Hepatocyte (in vitro differentiated cells): ENCODE measurements around the gene DCAF8L1. TPM values are rescaled to one million over a fixed set of nuclear protein-coding genes. Genes with fewer than 3 reads are reported as not detected.

Source experiments
- DNase-seq: peaks from one replicate; pipeline ENCODE4 v3.0.0-alpha.2; 2016; ENCODE audit warnings: low spot score
- H2AFZ ChIP-seq: fragments of 200-600 bp; sonication (generic); 2 replicates; pipeline ENCODE4 v1.6.0; 2016; ENCODE audit warnings: antibody characterized with exemption, mild to moderate bottlenecking
- H3K27ac ChIP-seq: fragments of 200-600 bp; sonication (generic); 2 replicates; pipeline ENCODE4 v1.5.1; 2016; ENCODE audit warnings: mild to moderate bottlenecking
- H3K27me3 ChIP-seq: fragments of 200-600 bp; sonication (generic); 2 replicates; pipeline ENCODE4 v1.6.1; 2016
- H3K36me3 ChIP-seq: fragments of 200-600 bp; sonication (generic); replicated peaks from 2 replicates; pipeline ENCODE4 v1.5.1; 2016; ENCODE audit warnings: low read depth; ENCODE audit not compliant: insufficient read depth
- H3K4me1 ChIP-seq: fragments of 200-600 bp; sonication (generic); 2 replicates; pipeline ENCODE4 v1.5.1; 2016; ENCODE audit warnings: mild to moderate bottlenecking, moderate library complexity; ENCODE audit not compliant: insufficient read depth
- H3K4me2 ChIP-seq: fragments of 200-600 bp; sonication (generic); 2 replicates; pipeline ENCODE4 v1.6.0; 2016
- H3K4me3 ChIP-seq: fragments of 200-600 bp; sonication (generic); 2 replicates; pipeline ENCODE4 v1.5.1; 2016; ENCODE audit warnings: mild to moderate bottlenecking
- H3K79me2 ChIP-seq: fragments of 200-600 bp; sonication (generic); 2 replicates; pipeline ENCODE4 v1.6.0; 2017; ENCODE audit warnings: mild to moderate bottlenecking
- H3K9me2 ChIP-seq: fragments of 200-600 bp; sonication (generic); replicated peaks from 2 replicates; pipeline ENCODE4 v1.6.0; 2017; ENCODE audit warnings: mild to moderate bottlenecking; ENCODE audit not compliant: insufficient read depth
- H3K9me3 ChIP-seq: fragments of 200-600 bp; sonication (generic); 2 replicates; pipeline ENCODE4 v1.5.1; 2016; ENCODE audit warnings: low read depth, mild to moderate bottlenecking
- H4K20me1 ChIP-seq: fragments of 200-600 bp; sonication (generic); 2 replicates; pipeline ENCODE4 v1.6.0; 2016; ENCODE audit warnings: mild to moderate bottlenecking; ENCODE audit not compliant: insufficient read depth, poor library complexity, severe bottlenecking
- CTCF ChIP-seq: fragments of 200-600 bp; sonication (generic); IDR thresholded peaks from 2 replicates; pipeline ENCODE4 v1.5.1; 2016; ENCODE audit warnings: antibody characterized with exemption, mild to moderate bottlenecking; ENCODE audit not compliant: poor library complexity
- EZH2 ChIP-seq: fragments of 200-600 bp; sonication (generic); IDR thresholded peaks from 2 replicates; pipeline ENCODE4 v1.6.1; 2016; ENCODE audit warnings: antibody characterized with exemption, mild to moderate bottlenecking, borderline replicate concordance
- EZH2phosphoT487 ChIP-seq: fragments of 200-600 bp; sonication (generic); IDR thresholded peaks from one replicate; pipeline ENCODE4 v1.6.1; 2018; ENCODE audit warnings: antibody characterized with exemption, mild to moderate bottlenecking, low read depth, moderate library complexity; ENCODE audit not compliant: unreplicated experiment, severe bottlenecking
- WGBS: methylation state at CpG from one replicate; pipeline ENCODE4 v1.1.6; 2016; ENCODE audit warnings: low lambda C conversion rate; ENCODE audit errors: missing lambda C conversion rate; 5-methylcytosine and 5-hydroxymethylcytosine counted together
- polyA plus RNA-seq: library from polyadenylated mRNA; unstranded; fragments of >200 nt; fragmentation: Nextera tagmentation; extraction: Ambion mirVana; gene quantifications from 2 replicates; pipeline ENCODE4 v1.2.1, GENCODE V29; 2016
- total RNA-seq: library from RNA; depleted of rRNA; stranded (reverse); fragments of >200 nt; gene quantifications from 2 replicates; pipeline ENCODE4 v1.2.3, GENCODE V29; 2014

The DCAF8L1 gene
- total and polyA plus RNA-seq, 2 experiments from 2014 or later = not detected

DNA sequence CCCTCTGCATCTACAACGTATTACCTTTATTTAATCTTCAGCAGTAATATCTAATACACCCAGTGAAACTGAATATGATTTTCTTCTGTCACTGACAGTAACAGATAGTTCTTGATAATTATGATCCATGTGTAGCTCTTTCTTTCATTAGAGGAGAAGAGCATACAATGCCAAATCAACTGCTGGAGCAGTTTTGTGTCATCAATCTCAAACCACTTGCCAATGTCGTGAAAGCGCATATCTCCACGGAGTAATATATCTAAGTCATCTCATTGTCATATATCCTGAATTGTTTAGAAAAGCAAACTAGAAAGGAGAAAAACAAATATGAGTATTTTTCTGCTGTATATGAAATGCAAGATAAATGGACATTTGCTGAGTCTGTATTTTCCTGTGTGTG lies 47.9 kb downstream of the DCAF8L1 start:
- Histone ChIP-seq H3K36me3 (no peaks in the 10 kb centered on the region), H3K9me2 (no peaks in the 10 kb centered on the region), H3K27me3 (no peaks in the 10 kb centered on the region), H3K4me1 (no peaks in the 10 kb centered on the region), H2AFZ (no peak overlapping the region), H4K20me1 (no peaks in the 10 kb centered on the region), H3K79me2 (no peaks in the 10 kb centered on the region), H3K4me2 (no peak overlapping the region), H3K9me3 (no peaks in the 10 kb centered on the region), H3K4me3 (no peak overlapping the region), H3K27ac (no peak overlapping the region)
- DNase-seq = no peak
- TF ChIP-seq EZH2phosphoT487 (no peak), CTCF (no peak), EZH2 (no peak)
- WGBS = 76% methylated on average over 4 of the region's 4 CpGs

Other genes with a start within 250 kb of the DCAF8L1 start
- gene MAGEB10, start 173.5 kb downstream of the DCAF8L1 start, total RNA-seq = not detected in 2 replicates
- not detected in 2 replicates for gene MAGEB10, start 173.5 kb downstream of the DCAF8L1 start, polyA plus RNA-seq